GM18858 (cell line): ENCODE results near the gene FAM53B.

Experiments
- ATAC-seq: cut with Tn5 transposase; IDR thresholded peaks from one replicate; pipeline ENCODE4 v1.9.1; 2021; ENCODE audit not compliant: unreplicated experiment

The FAM53B gene

GRCh38 chr10:124587811-124588211 lies 156.4 kb downstream of the FAM53B start:
- ATAC-seq = no peak

- ATAC-seq = no peak
Measured at GRCh38 chr10:124586142-124586541, 158.0 kb downstream of the FAM53B start.

GRCh38 chr10:124579011-124579399 lies 165.2 kb downstream of the FAM53B start:
- no peak for ATAC-seq

GRCh38 chr10:124578231-124579010 lies 165.8 kb downstream of the FAM53B start:
- ATAC-seq = no peak

- ATAC-seq = no peak
Measured at GRCh38 chr10:124577651-124578050, 166.5 kb downstream of the FAM53B start.

GRCh38 chr10:124576526-124577420 lies 167.4 kb downstream of the FAM53B start:
- no peak for ATAC-seq

GRCh38 chr10:124575107-124576035 lies 168.8 kb downstream of the FAM53B start:
- no peak for ATAC-seq

GRCh38 chr10:124574456-124575070 lies 169.6 kb downstream of the FAM53B start:
- no peak for ATAC-seq

GRCh38 chr10:124573726-124574455 lies 170.3 kb downstream of the FAM53B start:
- ATAC-seq = no peak

GRCh38 chr10:124572751-124573150 lies 171.4 kb downstream of the FAM53B start:
- ATAC-seq = no peak

GRCh38 chr10:124570646-124571045 lies 173.5 kb downstream of the FAM53B start:
- ATAC-seq = no peak

GRCh38 chr10:124569623-124570470 lies 174.3 kb downstream of the FAM53B start:
- no peak for ATAC-seq
